Karpas-422 (cell line): Measurements from ENCODE around the gene OSBPL8. TPM values are rescaled to one million over a fixed set of nuclear protein-coding genes. Genes with fewer than 3 reads are reported as not detected.
A peak's percentile ranks its signal among the peaks of the same experiment; 100 is the strongest.
"Not testable (repeated sequence)": the region's sequence is repeated elsewhere in the genome, so short reads cannot be mapped to it uniquely, and the experiment has no call there.

Experiments used
- DNase-seq: peaks from one replicate; pipeline ENCODE4 v3.0.0-alpha.2; 2015
- H2AFZ ChIP-seq: fragments of 200-600 bp; sonication (generic); 2 replicates; pipeline ENCODE4 v1.6.1; 2014; ENCODE audit warnings: antibody characterized with exemption, low read length, mixed read lengths
- H3K27ac ChIP-seq: fragments of 200-600 bp; sonication (generic); 2 replicates; pipeline ENCODE4 v1.5.1; 2014; ENCODE audit warnings: mild to moderate bottlenecking, low read length, moderate library complexity
- H3K27me3 ChIP-seq: fragments of 200-600 bp; sonication (generic); 2 replicates; pipeline ENCODE4 v1.6.1; 2014; ENCODE audit warnings: low read length, mixed read lengths
- H3K36me3 ChIP-seq: fragments of 200-600 bp; sonication (generic); 2 replicates; pipeline ENCODE4 v1.6.1; 2014; ENCODE audit warnings: low read length, mixed read lengths; ENCODE audit not compliant: insufficient read depth
- H3K4me1 ChIP-seq: fragments of 200-600 bp; sonication (generic); 2 replicates; pipeline ENCODE4 v1.6.1; 2014; ENCODE audit warnings: mild to moderate bottlenecking, low read length, mixed read lengths
- H3K4me2 ChIP-seq: fragments of 200-600 bp; sonication (generic); 2 replicates; pipeline ENCODE4 v1.6.1; 2014; ENCODE audit warnings: low read length, low read depth, mild to moderate bottlenecking; ENCODE audit not compliant: poor library complexity, severe bottlenecking
- H3K4me3 ChIP-seq: fragments of 200-600 bp; sonication (generic); 2 replicates; pipeline ENCODE4 v1.5.1; 2014; ENCODE audit warnings: mild to moderate bottlenecking, antibody characterized with exemption, low read length, mixed read lengths
- H3K79me2 ChIP-seq: fragments of 200-600 bp; sonication (generic); 2 replicates; pipeline ENCODE4 v1.6.1; 2014; ENCODE audit warnings: mild to moderate bottlenecking, low read length, mixed read lengths
- H3K9ac ChIP-seq: fragments of 200-600 bp; sonication (generic); 2 replicates; pipeline ENCODE4 v1.6.0; 2014; ENCODE audit warnings: low read length
- H3K9me2 ChIP-seq: fragments of 200-600 bp; sonication (generic), shearing (Covaris generic); replicated peaks from 2 replicates; pipeline ENCODE4 v1.6.0; 2014; ENCODE audit warnings: mild to moderate bottlenecking, low read length, moderate library complexity; ENCODE audit not compliant: insufficient read depth
- H3K9me3 ChIP-seq: fragments of 300-700, 200-600 bp; sonication (generic); 2 replicates; pipeline ENCODE4 v1.6.1; 2014; ENCODE audit warnings: low read length, mixed read lengths
- H4K20me1 ChIP-seq: fragments of 200-600 bp; sonication (generic); 2 replicates; pipeline ENCODE4 v1.6.1; 2014; ENCODE audit warnings: mild to moderate bottlenecking, antibody characterized with exemption, low read length, low read depth; ENCODE audit not compliant: insufficient read depth
- total RNA-seq: library from RNA; depleted of rRNA; stranded (reverse); fragments of >200 nt; shearing (Covaris generic); gene quantifications from 2 replicates; pipeline ENCODE4 v1.2.3, GENCODE V29; 2014; ENCODE audit warnings: low replicate concordance

OSBPL8 gene
- total RNA-seq, 1 experiment from 2014 or later = 116 TPM

GRCh38 chr12:76495556-76495955, 64.0 kb downstream of the OSBPL8 start:
- Histone ChIP-seq H3K9me2 (no peaks in the 10 kb centered on the region), H3K9ac (no peak overlapping the region), H3K4me1 (no peaks in the 10 kb centered on the region; the same call in 1 of the 2 replicates), H2AFZ (no peak overlapping the region), H3K4me2 (no peak overlapping the region), H3K36me3 (no peaks in the 10 kb centered on the region), H3K9me3 (no peaks in the 10 kb centered on the region), H3K4me3 (no peak overlapping the region), H3K27ac (no peak overlapping the region), H3K79me2 (peaks cover 92% of the 10 kb centered on the region), H3K27me3 (no peaks in the 10 kb centered on the region), H4K20me1 (no peaks in the 10 kb centered on the region)
- no peak for DNase-seq

DNA sequence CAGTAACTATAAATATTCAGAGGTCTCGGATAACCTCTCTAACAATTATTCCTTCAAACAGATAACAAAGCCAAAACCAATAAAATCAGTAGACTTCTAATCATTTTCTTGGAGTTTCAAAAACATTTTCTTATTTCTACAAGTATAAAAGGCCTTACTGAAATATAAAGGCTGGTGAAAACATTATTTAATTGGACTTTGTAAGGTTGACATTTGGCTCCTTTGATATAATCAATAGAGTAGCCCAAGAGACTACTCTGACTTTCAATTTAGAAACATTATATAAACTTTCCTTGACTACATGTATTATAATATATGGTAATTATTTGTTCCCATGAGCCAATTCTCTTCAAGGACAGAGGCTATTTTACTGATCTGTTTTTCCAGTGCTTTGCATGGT, 68.3 kb downstream of the OSBPL8 start:
- no peaks in the 10 kb centered on the region for H4K20me1 ChIP-seq
- H3K4me1 ChIP-seq = no peaks in the 10 kb centered on the region
- peaks cover 97% of the 10 kb centered on the region for H3K79me2 ChIP-seq
- no peak overlapping the region for H3K4me3 ChIP-seq
- H3K9ac ChIP-seq = no peak overlapping the region
- no peak overlapping the region for H3K4me2 ChIP-seq
- H3K27me3 ChIP-seq = no peaks in the 10 kb centered on the region
- H2AFZ ChIP-seq = no peak overlapping the region
- no peaks in the 10 kb centered on the region for H3K9me3 ChIP-seq
- H3K36me3 ChIP-seq = peaks cover 11% of the 10 kb centered on the region; the same call in 1 of the 2 replicates
- no peak for DNase-seq
- no peak overlapping the region for H3K27ac ChIP-seq
- no peaks in the 10 kb centered on the region for H3K9me2 ChIP-seq

DNA sequence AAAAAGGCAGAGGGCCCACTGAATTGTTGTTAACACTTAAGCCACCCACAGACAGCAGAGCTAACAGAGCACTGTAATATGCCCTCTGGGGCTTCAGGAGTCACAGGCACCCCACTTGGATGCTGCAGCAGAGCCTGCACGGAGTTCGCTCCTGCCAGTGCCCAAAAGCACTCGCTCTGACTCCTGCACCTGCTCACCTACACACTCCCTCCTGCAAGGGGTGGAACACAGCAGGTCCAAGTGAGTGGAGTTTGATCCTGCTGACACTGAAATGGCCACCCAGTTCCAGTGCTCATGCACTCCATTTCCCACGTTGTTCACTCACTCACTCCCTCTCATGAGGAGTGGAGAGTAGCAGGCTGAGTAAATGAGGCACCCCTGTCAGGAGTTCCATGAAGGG, 68.8 kb downstream of the OSBPL8 start:
- H4K20me1 ChIP-seq = no peaks in the 10 kb centered on the region

DNA sequence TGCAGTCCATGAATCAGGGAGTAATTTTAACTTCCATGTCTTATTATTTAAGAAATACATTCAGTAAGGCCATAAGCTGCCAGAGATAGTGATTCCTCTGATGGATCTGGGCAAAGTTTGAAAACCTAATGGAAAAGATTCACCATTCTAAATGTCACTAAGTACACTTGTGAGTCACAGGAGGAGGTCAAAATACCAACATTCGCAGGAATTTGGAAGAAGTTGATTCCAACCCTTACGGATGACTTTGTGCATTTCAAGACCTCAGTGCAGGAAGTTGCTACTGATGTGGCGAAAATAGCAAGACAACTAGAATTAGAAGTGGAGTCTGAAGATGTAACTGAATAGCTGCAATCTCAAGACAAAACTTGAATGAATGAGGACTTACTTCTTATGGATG, 69.8 kb downstream of the OSBPL8 start:
- no peaks in the 10 kb centered on the region for H4K20me1 ChIP-seq
- H3K4me2 ChIP-seq = no peak overlapping the region
- H3K9me3 ChIP-seq = no peaks in the 10 kb centered on the region
- H3K4me1 ChIP-seq = no peaks in the 10 kb centered on the region
- no peak for DNase-seq
- H3K9ac ChIP-seq = no peak overlapping the region
- no peak overlapping the region for H3K27ac ChIP-seq
- no peak overlapping the region for H2AFZ ChIP-seq
- no peak overlapping the region for H3K4me3 ChIP-seq
- peaks cover 19% of the 10 kb centered on the region; the same call in 1 of the 2 replicates for H3K36me3 ChIP-seq
- H3K9me2 ChIP-seq = no peaks in the 10 kb centered on the region
- no peaks in the 10 kb centered on the region for H3K27me3 ChIP-seq
- H3K79me2 ChIP-seq = peaks cover 94% of the 10 kb centered on the region

More for the DNA sequence above, 68.8 kb downstream of the OSBPL8 start:
- no peak overlapping the region for H3K9ac ChIP-seq
- no peak overlapping the region for H3K4me3 ChIP-seq
- H3K79me2 ChIP-seq = peaks cover 97% of the 10 kb centered on the region
- H3K4me2 ChIP-seq = no peak overlapping the region
- peaks cover 16% of the 10 kb centered on the region; the same call in 1 of the 2 replicates for H3K36me3 ChIP-seq
- DNase-seq = no peak
- no peaks in the 10 kb centered on the region for H3K4me1 ChIP-seq
- no peaks in the 10 kb centered on the region for H3K9me3 ChIP-seq
- no peaks in the 10 kb centered on the region for H3K27me3 ChIP-seq
- H3K9me2 ChIP-seq = no peaks in the 10 kb centered on the region
- no peak overlapping the region for H2AFZ ChIP-seq
- no peak overlapping the region for H3K27ac ChIP-seq

DNA sequence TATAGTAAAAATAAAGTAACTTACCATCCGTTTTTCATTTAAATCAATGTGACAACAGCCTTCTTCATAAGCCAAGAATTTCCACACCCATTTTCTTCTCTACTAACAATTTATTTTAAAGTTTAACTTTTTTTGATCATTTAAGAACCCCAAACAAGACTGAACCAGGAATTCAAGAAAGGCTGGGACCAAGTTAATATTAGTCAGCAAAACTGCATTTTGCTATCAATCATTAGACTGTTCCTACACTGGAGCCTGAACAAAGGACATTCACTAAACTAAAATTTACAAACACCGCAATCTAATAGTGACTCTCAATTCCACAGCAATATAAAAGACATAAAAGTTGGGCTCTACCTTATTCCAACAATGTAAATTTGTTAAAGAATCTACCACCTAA, 73.6 kb downstream of the OSBPL8 start:
- Histone ChIP-seq H3K27ac (no peak overlapping the region), H3K9ac (no peak overlapping the region), H4K20me1 (no peaks in the 10 kb centered on the region), H3K4me3 (no peak overlapping the region), H3K9me3 (no peaks in the 10 kb centered on the region), H3K79me2 (peaks cover 90% of the 10 kb centered on the region), H3K36me3 (peaks cover 19% of the 10 kb centered on the region; the same call in 1 of the 2 replicates), H3K4me1 (peaks cover 3% of the 10 kb centered on the region; the same call in 1 of the 2 replicates), H2AFZ (no peak overlapping the region), H3K9me2 (no peaks in the 10 kb centered on the region), H3K27me3 (no peaks in the 10 kb centered on the region), H3K4me2 (no peak overlapping the region)
- no peak for DNase-seq

DNA sequence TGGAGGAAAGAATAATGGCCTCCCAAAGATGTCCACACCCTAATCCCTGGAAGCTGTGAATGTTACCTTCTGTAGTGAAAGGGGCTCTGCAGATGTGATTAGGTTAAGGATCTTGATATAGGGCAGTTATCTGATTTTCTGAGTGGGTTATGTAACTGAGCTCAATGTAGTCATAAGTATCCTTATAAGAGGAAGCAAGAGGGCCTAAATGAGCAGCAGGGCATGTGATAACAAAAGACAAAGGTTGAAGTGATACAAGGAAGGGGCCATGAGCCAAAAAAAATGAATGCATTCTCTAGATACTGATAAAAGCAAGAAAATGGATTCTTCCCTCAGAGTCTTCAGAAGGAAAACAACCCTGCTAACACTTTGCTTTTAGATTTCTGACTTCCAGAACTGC, 78.8 kb downstream of the OSBPL8 start:
- Histone ChIP-seq H3K4me1 (peaks cover 6% of the 10 kb centered on the region; the same call in 1 of the 2 replicates), H3K79me2 (peaks cover 87% of the 10 kb centered on the region), H3K9ac (no peak overlapping the region), H3K4me2 (no peak overlapping the region), H3K4me3 (no peak overlapping the region), H3K36me3 (peaks cover 3% of the 10 kb centered on the region; the same call in 1 of the 2 replicates), H4K20me1 (no peaks in the 10 kb centered on the region), H2AFZ (no peak overlapping the region), H3K27me3 (no peaks in the 10 kb centered on the region), H3K9me3 (no peaks in the 10 kb centered on the region), H3K9me2 (no peaks in the 10 kb centered on the region), H3K27ac (no peak overlapping the region)
- DNase-seq = peak; percentile 51

DNA sequence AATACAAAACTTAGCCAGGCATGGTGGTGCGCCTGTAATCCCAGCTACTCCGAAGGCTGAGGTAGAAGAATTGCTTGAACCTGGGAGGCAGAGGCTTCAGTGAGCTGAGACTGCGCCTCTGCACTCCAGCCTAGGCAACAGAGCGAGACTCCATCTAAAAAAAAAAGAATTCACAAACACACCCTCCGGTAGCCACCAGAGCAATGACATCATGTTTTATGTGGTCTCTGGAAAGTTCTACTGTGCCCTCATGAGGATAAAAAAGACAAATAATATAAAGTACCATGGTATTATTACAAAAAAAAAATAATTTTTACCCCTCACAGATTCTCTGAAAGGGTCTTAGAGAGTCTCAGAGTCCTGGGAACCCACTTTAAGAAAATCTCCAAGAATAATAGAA, 81.5 kb downstream of the OSBPL8 start:
- no peaks in the 10 kb centered on the region for H3K9me3 ChIP-seq
- no peaks in the 10 kb centered on the region for H3K9me2 ChIP-seq
- H3K9ac ChIP-seq = no peak overlapping the region
- no peaks in the 10 kb centered on the region for H3K36me3 ChIP-seq
- H4K20me1 ChIP-seq = no peaks in the 10 kb centered on the region
- no peak for DNase-seq
- no peak overlapping the region for H3K27ac ChIP-seq
- H3K4me2 ChIP-seq = no peak overlapping the region
- H3K4me3 ChIP-seq = no peak overlapping the region
- H2AFZ ChIP-seq = no peak overlapping the region
- H3K79me2 ChIP-seq = peaks cover 90% of the 10 kb centered on the region
- H3K4me1 ChIP-seq = peaks cover 6% of the 10 kb centered on the region; the same call in 1 of the 2 replicates
- no peaks in the 10 kb centered on the region for H3K27me3 ChIP-seq

DNA sequence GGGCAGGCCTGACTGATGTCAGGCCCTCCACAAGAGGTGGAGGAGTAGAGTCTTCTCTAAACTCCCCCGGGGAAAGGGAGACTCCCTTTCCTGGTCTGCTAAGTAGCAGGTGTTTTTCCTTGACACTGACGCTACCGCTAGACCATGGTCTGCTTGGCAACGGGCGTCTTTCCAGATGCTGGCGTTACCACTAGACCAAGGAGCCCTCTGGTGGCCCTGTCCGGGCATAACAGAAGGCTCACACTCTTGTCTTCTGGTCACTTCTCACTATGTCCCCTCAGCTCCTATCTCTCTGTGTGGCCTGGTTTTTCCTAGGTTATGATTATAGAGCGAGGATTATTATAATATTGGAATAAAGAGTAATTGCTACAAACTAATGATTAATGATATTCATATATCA, 86.7 kb downstream of the OSBPL8 start:
- H3K9me3 ChIP-seq, DNase-seq, H3K27ac ChIP-seq, H2AFZ ChIP-seq, H3K4me3 ChIP-seq, H3K36me3 ChIP-seq, H3K4me2 ChIP-seq, H3K9me2 ChIP-seq, H3K27me3 ChIP-seq, H3K9ac ChIP-seq, H4K20me1 ChIP-seq: not testable (repeated sequence)
- Histone ChIP-seq H3K79me2 (peaks cover 86% of the 10 kb centered on the region), H3K4me1 (peaks cover 47% of the 10 kb centered on the region)
